T-helper 1 cell treated with Interleukin-12 subunit alpha and Interleukin-12 subunit beta and Interleukin-4 antibody, amounts not matched to agents 30 ng/mL and 1 ng/mL, for 36 hours (primary cell): ENCODE measurements around the gene TIMM8A. TPM values are rescaled to one million over a fixed set of nuclear protein-coding genes. Genes with fewer than 3 reads are reported as not detected.

Experiments
- intact Hi-C: fragments of 100-400 bp; cut with micrococcal nuclease; formaldehyde crosslinking; loops from one replicate; pipeline ENCODE4 v1.15.1; 2024
- total RNA-seq: library from RNA; stranded (reverse); gene quantifications from 2 replicates; pipeline ENCODE4 v1.2.3, GENCODE V29; 2022

Gene TIMM8A, protein sequence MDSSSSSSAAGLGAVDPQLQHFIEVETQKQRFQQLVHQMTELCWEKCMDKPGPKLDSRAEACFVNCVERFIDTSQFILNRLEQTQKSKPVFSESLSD
- 13.7 and 17.1 TPM in 2 replicates for total RNA-seq

DNA sequence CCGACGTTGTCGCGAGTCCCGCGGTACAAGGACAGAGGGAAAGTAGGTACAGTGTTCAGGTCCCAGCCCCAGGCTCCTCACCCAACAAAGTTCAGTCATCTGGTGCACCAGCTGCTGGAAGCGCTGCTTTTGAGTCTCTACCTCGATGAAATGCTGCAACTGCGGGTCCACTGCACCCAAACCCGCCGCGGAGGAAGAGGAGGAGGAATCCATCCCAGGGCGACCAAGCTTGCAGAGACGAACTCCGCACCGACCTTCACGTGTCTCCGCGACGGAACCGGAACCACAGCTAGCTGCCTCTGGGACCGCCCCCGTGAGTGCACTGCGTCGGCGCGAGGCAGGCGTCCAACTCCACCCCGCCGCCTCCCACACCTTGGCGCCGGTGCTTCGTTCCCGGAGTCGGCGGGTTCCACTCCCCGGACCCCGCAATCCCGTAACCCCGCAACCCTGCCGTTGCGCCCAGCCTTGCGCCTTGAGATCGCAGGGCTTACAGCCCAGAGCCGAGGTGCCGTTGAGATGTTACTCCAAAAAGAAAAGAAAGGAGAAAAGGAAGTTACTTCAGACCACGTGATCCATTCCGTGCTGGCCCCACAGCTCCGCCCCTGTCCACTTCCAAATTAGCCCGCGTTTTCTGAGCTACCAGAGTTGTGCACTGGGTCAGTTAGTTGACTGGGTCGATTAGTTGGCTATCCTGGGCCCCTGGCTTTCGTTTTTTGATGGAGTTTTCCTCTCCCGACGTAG is at the start of gene TIMM8A:
Gene TIMM8A, minus strand, starts transcription at position 291 of the 741 bp plus-strand sequence. Its CDS starts 78 bp downstream, at position 213.
- intact Hi-C loops = loop anchor here (1.0 to 5.0 kb wide), 7 partner anchors 42 to 584 kb away; partner anchors contain the start of genes CSTF2, HNRNPH2 and ZMAT1

DNA sequence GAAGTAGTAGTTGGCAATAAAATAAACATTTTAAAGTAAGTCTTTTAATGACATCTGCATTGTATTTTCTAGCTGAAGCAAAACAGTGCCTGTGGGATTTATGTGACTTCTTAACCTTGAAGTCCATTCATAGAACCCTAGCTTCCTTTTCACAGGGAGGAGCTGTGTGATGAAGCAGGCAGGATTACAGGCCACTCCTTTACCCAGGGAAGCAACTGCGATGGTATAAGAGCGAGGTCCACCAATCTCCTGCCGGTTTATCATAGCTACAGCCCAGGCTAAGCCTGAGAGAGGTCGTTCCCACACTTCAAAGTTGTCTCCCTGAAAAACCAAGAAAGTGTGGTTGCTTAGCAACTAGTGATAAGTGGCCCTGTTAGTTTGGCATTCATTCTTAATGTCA is 49.2 kb upstream of the TIMM8A start:
- intact Hi-C loops = loop anchor here (10.0 kb wide), 1 partner anchor 473 kb away; the partner anchor contains the start of gene XKRX

DNA sequence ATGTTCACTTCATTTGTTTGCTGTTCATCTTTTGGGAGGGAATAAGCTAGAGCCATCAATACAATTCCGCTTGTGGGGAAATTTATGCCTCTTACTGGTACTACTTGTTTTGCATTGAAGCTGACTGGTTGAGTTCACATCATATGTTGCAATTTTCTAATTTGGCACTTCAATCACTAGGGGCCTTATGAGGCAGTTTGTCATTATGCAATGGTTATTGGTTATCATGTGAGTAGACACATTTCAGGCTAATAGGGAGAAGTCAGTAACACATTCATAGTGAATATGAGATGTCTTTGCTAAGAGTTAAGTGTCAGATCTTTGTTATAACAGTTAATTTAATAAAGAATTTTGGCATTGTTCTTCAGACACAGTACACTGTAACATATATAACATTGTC is 47.2 kb upstream of the TIMM8A start:
- intact Hi-C loops = loop anchor here (10.0 kb wide), 1 partner anchor 471 kb away; the partner anchor contains the start of gene XKRX

DNA sequence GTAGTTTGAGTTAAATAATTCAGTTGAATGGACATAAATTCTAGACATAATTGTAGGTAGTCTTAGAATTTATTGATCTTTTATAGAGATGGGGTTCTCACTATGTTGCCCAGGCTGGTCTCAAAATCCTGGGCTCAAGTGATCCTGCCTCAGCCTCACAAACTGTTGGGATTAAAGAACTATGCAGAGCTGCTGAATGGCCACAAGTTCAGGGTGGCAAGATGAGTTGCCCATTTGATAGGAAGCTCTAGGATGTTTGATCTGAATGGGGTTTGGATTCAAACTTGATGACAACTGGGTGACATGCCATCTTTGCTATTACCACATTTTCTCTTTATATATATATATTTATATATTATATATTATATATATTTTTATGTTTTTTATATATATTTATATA is 45.8 kb upstream of the TIMM8A start:
- intact Hi-C loops = loop anchor here (5.0 to 10.0 kb wide), 2 partner anchors 470 to 538 kb away; partner anchors contain the start of genes XKRX and ZMAT1

DNA sequence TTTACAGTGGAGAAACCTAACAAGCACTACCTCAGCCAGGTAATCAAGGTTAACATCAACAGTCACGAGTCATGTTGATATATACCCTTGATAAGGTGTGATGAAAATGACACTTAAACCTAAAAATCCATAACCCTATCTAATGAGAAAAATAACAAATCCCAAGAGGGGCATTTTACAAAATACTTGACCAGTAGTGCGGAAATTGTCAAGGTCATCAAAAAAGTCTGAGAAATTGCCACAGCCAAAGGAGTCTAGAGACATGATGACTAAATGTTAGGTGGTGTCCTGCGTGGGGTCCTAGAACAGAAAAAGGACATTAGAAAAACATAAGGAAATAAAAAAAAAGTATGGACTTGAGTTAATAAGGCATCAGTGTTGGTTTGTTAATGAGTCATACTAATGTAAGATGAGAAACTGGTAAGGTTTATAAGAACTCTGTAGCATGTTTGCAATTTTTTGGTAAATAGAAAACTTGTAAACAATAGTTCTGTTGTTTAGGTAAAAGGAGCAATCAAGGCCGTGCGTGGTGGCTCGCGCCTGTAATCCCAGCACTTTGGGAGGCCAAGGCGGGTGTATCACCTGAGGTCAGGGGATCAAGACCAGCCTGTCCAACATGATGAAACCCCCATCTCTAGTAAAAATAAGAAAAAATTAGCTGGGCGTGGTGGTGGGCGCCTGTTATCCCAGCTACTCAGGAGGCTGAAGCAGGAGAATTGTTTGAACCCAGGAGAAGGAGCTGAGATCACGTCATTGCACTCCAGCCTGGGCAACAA is 45.2 kb upstream of the TIMM8A start:
- intact Hi-C loops = loop anchor here (5.0 to 10.0 kb wide), 2 partner anchors 469 to 539 kb away; partner anchors contain the start of genes XKRX and ZMAT1

DNA sequence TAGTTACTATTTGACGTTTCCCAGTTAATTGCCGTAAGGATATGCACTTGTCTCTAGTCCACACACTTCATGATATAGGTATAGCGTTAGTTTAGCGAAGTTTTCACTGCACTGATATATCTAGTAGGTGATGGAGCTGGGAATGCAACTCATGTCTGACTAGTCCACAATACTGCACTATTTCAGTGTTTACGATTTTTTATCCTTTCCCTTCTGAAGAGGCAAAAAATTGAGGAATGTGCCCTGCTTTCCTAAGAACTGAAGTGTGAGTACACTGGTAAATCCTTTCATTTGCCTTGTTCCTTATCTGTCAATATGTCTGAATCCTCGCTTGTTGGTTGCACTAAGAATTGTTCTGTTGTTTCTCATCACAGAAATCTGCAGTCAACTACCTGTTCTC is 43.3 kb upstream of the TIMM8A start:
- intact Hi-C loops = loop anchor here (1.0 to 10.0 kb wide), 5 partner anchors 467 to 755 kb away; partner anchors contain the start of genes CSTF2, TSPAN6, XKRX and ZMAT1

DNA sequence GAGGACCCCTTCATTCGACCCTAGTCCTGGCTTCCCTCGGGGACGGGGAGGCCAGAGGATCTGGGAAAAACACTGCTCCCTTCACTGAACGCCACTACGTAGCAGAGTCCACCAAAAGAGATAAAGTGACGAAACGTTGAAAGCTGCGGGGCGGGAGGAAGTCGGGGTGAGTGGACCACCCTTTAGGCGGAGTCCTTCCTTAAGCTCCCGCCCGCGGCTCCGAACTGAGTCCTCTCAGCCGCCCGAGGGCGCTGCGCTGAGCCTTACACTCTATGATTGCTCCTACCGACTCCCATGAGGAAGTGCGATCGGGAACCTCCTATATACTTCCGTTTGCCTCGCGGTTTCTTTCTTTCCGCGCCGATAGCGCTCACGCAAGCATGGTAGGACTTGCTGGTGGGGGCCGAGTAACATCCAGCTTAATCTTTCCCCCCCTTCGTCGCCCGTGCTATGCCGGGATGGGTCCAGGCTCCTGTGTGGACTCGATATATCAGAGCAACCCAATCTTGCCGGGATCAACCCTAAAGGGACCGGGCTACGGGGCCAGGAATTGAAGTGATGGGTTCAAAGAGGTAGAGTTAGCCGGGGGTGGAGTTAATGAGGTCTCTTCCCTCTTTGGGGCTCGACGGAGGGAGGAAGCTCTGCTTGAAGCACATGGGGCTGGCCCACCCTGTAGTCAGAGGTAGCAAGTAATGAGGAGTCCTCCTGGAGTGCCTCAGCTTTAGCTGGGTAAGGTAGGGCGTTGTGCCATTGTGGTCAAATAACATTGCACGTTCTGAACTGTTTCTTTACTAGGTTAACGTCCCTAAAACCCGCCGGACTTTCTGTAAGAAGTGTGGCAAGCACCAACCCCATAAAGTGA is 42.4 kb upstream of the TIMM8A start, which contains the start of gene RPL36A:
Gene RPL36A, plus strand, starts transcription at position 348 of the 862 bp plus-strand sequence. Its CDS starts 33 bp downstream, at position 381.
- intact Hi-C loops = loop anchor here (1.0 to 10.0 kb wide), 9 partner anchors 17 to 754 kb away; partner anchors contain the start of genes CSTF2, HNRNPH2, TIMM8A and TRMT2B

DNA sequence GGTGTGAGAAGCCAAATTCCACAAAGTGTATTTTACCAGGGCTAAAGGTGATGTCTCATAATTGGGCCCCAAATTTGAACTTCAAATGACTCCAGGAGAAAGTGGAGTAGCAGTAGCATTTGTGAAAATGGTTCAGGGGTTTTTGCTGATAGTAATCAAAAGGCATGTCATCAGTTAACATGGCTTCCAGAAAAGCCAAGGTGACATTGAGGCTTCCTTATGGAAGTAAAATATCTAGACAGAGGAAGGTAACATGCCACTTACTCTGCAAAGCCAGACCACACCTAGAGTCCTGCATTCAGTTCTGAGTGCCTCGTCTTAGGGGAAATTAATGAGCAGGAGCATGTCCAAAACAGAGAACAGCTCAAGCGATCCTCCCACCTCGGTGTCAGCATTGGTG is 40.1 kb upstream of the TIMM8A start:
- intact Hi-C loops = no loop called here

DNA sequence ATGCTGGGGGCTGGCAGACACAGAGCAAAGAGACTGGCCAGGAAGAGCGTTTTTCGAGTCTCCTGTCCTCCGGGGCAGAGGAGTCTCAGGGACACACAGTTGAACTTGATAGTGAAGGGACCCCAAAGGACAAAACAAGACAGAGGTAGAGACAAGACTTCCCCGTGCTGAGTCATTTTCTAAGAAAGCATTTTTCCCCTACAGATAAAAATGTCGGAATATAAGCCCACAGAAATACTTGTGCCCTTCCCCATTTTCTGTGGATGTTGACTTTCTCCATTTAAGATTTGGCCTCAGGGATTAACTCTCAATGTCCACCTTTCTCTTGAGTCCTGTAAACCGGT is 38.0 kb upstream of the TIMM8A start:
- intact Hi-C loops = no loop called here

DNA sequence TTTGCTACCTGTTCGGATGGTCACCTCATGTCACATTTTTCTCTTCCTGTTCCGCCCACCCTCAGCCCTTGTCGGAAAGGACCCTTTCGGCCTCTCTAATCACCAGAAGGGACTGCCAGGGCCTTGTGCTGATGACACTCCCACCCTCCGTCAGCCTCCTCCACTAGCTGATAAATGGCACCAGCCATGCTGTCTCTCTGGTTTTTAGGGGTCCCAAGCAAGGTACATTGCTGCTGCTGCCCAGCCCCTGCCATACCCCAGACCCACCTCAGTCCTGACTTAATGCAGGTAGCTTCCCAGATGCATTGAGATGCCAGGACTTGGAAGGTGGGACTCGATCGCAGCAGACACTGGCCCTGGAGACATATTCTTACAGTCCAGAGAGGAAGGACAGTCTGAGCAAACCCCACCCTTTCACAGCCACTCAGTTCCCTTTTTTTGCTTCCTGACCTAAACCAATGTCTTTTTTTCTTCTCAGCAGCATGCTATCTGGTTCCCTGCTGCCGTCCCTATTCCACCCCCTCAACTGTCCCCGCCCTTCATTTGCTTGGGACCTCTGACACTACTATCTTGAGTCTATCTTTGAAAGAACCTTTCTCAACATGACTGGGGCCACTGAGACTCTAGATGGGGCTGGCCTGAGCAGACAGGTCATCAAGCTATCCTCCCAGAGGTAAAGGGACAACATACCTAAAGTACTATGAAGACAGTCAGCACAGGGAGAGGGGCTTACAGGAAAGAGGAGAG is 37.4 kb upstream of the TIMM8A start, which contains the start of gene BTK:
Gene BTK, minus strand, starts transcription at position 397 of the 747 bp plus-strand sequence. CDS start 10,907 bp downstream, outside the sequence.
- intact Hi-C loops = no loop called here

DNA sequence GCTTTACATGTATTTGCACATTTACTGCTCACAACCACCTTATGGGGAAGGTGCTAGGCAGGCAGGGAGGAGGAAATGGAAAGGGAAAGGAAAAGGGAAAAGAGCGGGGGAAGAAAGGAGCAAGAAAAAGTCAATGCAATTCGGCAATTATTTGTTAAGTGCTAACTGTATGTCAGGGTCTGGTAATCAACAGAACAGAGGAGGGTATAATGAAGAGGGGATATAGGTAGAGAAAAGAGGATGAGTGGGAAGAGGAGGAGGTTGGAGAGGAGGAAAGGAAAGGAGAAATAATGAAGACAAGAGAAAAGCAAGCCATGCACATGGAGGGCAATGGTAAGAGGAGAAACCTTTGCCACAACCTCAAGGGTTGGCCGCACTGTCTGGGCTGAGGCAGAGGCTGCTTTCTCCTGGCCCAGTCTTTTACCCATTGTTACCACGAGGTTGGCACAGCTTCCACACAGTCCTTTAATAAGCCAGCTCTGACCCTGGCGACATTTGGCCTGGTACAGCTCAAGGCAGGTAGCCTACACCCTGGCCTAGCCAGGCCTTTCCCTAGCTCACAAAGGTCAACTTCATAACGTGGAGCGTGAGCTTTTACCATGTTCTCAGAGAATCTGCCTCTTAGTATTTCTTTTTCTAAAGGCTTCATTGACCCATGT is 36.6 kb upstream of the TIMM8A start:
- intact Hi-C loops = no loop called here

DNA sequence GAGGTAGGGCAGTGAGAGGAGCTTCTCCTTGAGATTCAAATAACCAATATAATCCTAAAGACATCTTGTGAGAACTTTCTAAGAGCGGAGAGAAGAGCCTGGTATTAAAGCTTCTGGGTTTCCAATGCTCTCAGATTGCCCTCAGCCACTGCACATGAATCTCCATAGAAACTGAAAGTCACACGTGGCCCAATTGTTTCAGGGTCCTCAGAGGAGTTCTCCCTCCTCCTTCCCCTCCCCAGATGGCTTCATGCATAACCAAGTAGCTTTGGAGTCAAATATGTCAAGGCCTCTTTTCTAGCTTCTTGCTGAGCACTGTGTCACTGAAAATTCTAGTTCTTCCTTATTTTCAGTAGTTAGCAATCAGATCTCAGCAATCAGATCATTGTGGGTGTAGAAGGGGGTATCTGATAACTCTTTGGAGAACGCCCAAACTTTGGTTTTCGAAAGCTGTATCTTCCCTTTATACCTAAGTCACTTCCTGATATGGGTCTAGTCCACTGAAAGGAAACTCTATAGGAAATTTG is 35.2 kb upstream of the TIMM8A start:
- intact Hi-C loops = no loop called here

DNA sequence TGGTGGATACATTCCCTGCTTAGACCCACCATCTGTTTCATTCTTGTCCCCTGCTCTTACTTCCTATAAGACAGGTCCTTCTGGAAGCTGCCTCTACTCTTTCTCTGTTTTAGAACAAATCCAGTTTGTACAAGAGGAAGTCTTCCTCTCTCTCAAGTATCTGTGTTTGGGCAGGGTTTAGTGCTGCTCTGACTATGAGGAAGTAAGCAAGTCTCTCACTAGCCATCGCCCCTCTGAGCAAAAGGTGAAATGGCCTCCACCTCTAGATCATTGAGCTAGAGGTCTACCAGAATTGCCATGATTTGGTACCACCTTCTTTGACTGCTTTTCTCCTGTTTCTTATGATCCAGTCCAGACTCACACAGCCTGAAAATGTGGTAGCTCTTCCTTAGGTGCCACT is 29.0 kb upstream of the TIMM8A start:
- intact Hi-C loops = no loop called here

DNA sequence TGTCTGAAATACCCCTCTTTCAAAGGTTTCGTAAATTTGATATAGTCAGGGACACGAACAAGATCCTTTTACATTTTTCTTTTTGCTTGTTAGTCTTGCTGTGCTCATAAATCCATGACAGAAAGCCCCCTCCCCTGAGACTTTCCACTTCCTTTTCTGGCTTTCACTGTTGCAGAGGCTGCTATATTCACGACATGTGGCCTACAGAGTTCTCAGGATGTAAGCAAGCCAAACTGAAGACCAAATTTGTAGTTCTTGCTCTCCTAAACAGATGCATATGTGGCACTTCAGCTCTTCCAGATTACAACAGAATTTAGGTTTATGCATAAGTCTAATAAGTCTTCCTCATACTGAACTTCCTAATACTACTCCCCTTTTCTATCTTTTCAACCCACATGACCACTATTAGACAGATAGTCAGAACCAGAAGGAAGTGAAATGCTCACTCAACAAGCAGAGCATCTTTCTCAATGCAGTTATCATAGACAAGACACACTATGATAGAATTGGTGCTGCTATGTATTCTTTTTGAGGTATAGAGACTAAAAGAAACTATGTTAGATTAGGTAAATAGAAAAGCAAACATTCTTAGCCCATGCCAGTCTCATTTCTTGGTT is 22.5 kb upstream of the TIMM8A start:
- intact Hi-C loops = no loop called here

DNA sequence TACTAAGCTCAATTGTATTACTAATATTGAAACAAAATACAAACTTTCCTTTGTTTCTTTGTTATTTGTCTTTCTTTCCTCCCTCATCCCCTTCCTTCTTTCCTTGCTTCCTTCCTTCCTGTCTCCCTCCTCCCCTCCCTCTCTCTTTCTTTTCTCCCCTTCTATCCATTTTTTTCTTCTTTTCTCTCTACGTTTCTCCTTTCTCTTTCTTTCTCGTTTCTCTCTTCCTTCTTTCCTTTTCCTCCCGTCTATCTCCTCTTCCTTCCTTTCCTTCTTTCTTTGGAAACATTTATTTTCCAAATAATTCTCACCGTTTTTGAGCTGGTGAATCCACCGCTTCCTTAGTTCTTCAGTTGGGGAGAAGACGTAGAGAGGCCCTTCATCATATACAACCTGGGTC is 21.1 kb upstream of the TIMM8A start:
- intact Hi-C loops = no loop called here

DNA sequence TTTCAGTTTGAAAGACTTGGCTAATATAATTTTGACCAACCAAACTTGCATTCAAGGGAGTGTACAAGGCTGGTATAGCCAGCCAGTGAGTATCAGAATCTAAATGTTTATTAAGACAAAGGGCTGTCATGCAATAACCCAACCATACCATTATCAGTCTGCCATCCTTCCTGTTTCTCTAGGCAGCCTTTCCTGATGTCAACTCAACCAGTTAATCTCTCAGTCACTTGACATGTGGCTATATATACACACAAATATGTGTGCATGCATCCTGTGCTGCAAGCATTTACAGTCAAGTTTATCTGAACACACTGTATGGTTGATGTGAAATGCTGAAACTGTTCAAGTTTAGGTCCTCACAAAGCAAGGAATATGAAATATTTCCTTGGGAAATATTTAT is 20.3 kb upstream of the TIMM8A start:
- intact Hi-C loops = no loop called here

DNA sequence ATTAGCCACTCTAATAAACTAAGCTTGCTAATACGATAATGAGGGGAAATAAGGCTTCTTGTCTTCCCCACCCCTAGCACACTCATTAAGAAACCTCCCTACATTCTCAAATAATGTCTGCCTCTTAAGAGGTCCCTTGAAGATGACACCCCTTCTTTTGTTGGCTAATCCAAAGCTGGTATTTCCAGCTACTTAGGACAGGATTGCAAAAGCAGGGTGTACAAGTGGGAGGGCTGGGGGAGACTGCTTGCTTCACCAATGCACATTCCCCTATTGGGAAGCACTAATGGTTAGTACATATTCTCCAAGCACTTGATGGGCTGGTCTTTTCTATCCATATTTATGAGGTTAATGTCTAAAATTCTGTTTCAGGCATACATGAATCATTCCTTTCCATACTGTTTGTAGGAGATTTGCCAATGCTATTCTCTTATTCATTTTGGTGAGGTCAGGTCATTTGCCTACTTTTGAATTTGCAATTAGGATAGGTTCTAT is 16.8 kb upstream of the TIMM8A start:
- intact Hi-C loops = no loop called here

DNA sequence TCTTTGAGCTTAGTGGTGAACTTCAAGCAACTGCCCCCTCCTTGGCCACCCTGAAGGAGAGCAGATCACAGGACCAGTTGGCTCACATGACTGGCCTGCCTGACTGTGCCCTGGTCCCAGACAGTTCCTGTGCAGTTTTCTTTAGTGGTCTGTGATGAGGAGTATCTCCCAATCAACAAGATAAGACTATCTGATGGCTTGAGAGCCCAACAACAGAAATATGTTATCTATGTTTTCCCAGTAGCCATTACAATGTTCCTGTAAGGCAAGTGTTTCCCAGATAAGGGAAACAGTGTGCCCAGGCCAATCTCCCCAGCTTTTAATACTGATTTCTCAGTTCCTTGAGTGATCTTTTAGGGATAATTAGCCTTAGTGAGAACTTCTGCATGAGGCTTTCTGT is 14.2 kb upstream of the TIMM8A start:
- intact Hi-C loops = no loop called here
